Panc1 (cell line): ENCODE measurements around the gene RIOK1. TPM values are rescaled to one million over a fixed set of nuclear protein-coding genes. Genes with fewer than 3 reads are reported as not detected.

Experiments
- ATAC-seq: fragments of 200-7000 bp; cut with Tn5 transposase; 2 replicates; pipeline ENCODE4 v1.9.1; 2020; ENCODE audit warnings: mild to moderate bottlenecking, moderate library complexity
- BruUV-seq: library from RNA; stranded (reverse); fragments of 400-500 nt; replicated peaks from 2 replicates; lab custom pipeline; 2021; lab: Mats Ljungman, UMichigan
- CTCF ChIA-PET: fragments of 300-600 bp; sonication (Branson Sonifier 250); formaldehyde crosslinking; loops from one replicate; lab custom pipeline; 2022; ENCODE audit warnings: antibody characterized with exemption; lab: Charles Lee
- POLR2A ChIA-PET: fragments of 300-600 bp; sonication (Branson Sonifier 250); formaldehyde crosslinking; loops from one replicate; lab custom pipeline; 2022; ENCODE audit warnings: antibody characterized with exemption; lab: Charles Lee
- DNase-seq: peaks from one replicate; pipeline ENCODE4 v3.0.0-alpha.2; 2010; ENCODE audit warnings: low read depth, low spot score
- H3K27ac ChIP-seq: 2 replicates; pipeline ENCODE4 v1.5.1; 2011; ENCODE audit warnings: mild to moderate bottlenecking, low read length, inconsistent platforms
- H3K27me3 ChIP-seq: fragments of 200-500 bp; sonication (Bioruptor generic); 2 replicates; pipeline ENCODE4 v1.6.0; 2014; ENCODE audit warnings: low read length, inconsistent platforms; ENCODE audit not compliant: control insufficient read depth, insufficient read depth
- H3K36me3 ChIP-seq: fragments of 200-500 bp; sonication (Bioruptor generic); 2 replicates; pipeline ENCODE4 v1.5.1; 2014; ENCODE audit warnings: inconsistent platforms, mild to moderate bottlenecking, low read length, moderate library complexity; ENCODE audit not compliant: control insufficient read depth, insufficient read depth
- H3K4me1 ChIP-seq: 2 replicates; pipeline ENCODE4 v1.5.1; 2011; ENCODE audit warnings: inconsistent platforms, mild to moderate bottlenecking, low read length, moderate library complexity; ENCODE audit not compliant: control insufficient read depth, insufficient read depth
- H3K4me3 ChIP-seq, 2 experiments: 2 replicates each; pipeline ENCODE4 v1.5.1; 2011 to 2012; ENCODE audit warnings: low read depth in 2 of 2, low read length in 2 of 2, mild to moderate bottlenecking in 2 of 2, inconsistent platforms in 1 of 2, moderate library complexity in 1 of 2
- H3K9me3 ChIP-seq: fragments of 200-500 bp; sonication (Bioruptor generic); 2 replicates; pipeline ENCODE4 v1.5.1; 2014; ENCODE audit warnings: low read depth, mild to moderate bottlenecking, inconsistent platforms, low read length, moderate library complexity; ENCODE audit not compliant: control insufficient read depth, insufficient read depth
- CTCF ChIP-seq: fragments of 450-650 bp; IDR thresholded peaks from 2 replicates; pipeline ENCODE4 v1.5.1; 2017; ENCODE audit warnings: mild to moderate bottlenecking
- POLR2AphosphoS5 ChIP-seq: IDR thresholded peaks from 2 replicates; pipeline ENCODE4 v1.6.1; 2012; ENCODE audit warnings: mild to moderate bottlenecking, low read depth, low read length, moderate library complexity
- REST ChIP-seq, 2 experiments: IDR thresholded peaks; 2 replicates each; pipeline ENCODE4 v1.6.1; 2011 to 2012; ENCODE audit warnings: low read depth in 2 of 2, control low read depth in 1 of 2, low read length in 1 of 2, mild to moderate bottlenecking in 1 of 2, moderate library complexity in 1 of 2; ENCODE audit not compliant: insufficient read depth in 1 of 2
- SIN3A ChIP-seq: IDR thresholded peaks from 2 replicates; pipeline ENCODE4 v1.6.1; 2012; ENCODE audit warnings: low read depth, mild to moderate bottlenecking, low read length, moderate library complexity, borderline replicate concordance; ENCODE audit not compliant: insufficient read depth
- TCF7L2 ChIP-seq: IDR thresholded peaks from 2 replicates; pipeline ENCODE4 v1.6.1; 2011; ENCODE audit warnings: mild to moderate bottlenecking, low read depth, low read length, inconsistent platforms
- in situ Hi-C: cut with HindIII; loops from 2 replicates; pipeline ENCODE4 v1.10.0; 2016; ENCODE audit warnings: low sequenced_read_pairs, low pct_unique_long_range_greater_than_20kb
- intact Hi-C: fragments of 100-400 bp; cut with micrococcal nuclease; formaldehyde crosslinking; loops from one replicate; pipeline ENCODE4 v1.10.0; 2022; ENCODE audit not compliant: unreplicated experiment
- total RNA-seq: library from RNA; stranded (reverse); gene quantifications from one replicate; pipeline ENCODE4 v1.2.1, GENCODE V29; 2021; ENCODE audit not compliant: unreplicated experiment

Gene RIOK1
- total RNA-seq, 1 experiment from 2014 or later, result 30.0 TPM

GRCh38 chr6:7406743-7407142 is 17.1 kb downstream of the RIOK1 start:
- H3K4me3 ChIP-seq, result no peak overlapping the region
- CTCF ChIA-PET, result no interaction called here
- BruUV-seq, result no TSS peak
- no peak for DNase-seq
- in situ Hi-C loops (no loop called here), intact Hi-C loops (no loop called here)
- H3K27me3 ChIP-seq, result no peaks in the 10 kb centered on the region
- TF ChIP-seq TCF7L2 (no peak), SIN3A (no peak), POLR2AphosphoS5 (no peak), REST (IDR thresholded peaks at IDR 0.05; ENCODE audit: insufficient read depth in 1 of 2, low read depth in 2 of 2, low read length in 1 of 2) (no peak), CTCF (no peak)
- POLR2A ChIA-PET, result no interaction called here
- ATAC-seq, result no peak
- peaks cover 43% of the 10 kb centered on the region for H3K36me3 ChIP-seq
- H3K4me1 ChIP-seq, result no peaks in the 10 kb centered on the region
- no peaks in the 10 kb centered on the region for H3K9me3 ChIP-seq
- H3K27ac ChIP-seq, result no peak overlapping the region

- no peak for ATAC-seq
- ChIA-PET POLR2A (no interaction called here), CTCF (interaction anchor here (0.6 kb wide), 1 partner anchor 21 kb away, joined by 3 read pairs; no protein-coding TSS in a partner anchor)
- H3K27ac ChIP-seq, result no peak overlapping the region
- in situ Hi-C loops (no loop called here), intact Hi-C loops (no loop called here)
- DNase-seq, result no peak
- H3K27me3 ChIP-seq, result no peaks in the 10 kb centered on the region
- peaks cover 36% of the 10 kb centered on the region for H3K36me3 ChIP-seq
- no peaks in the 10 kb centered on the region for H3K4me1 ChIP-seq
- no peaks in the 10 kb centered on the region for H3K9me3 ChIP-seq
- H3K4me3 ChIP-seq, result no peak overlapping the region
- TF ChIP-seq SIN3A (no peak), POLR2AphosphoS5 (no peak), REST (IDR thresholded peaks at IDR 0.05; ENCODE audit: insufficient read depth in 1 of 2, low read depth in 2 of 2, low read length in 1 of 2) (no peak), CTCF (no peak), TCF7L2 (no peak)
- BruUV-seq, result no TSS peak
These were observed 20.1 kb downstream of the RIOK1 start for GRCh38 chr6:7409740-7410139.
